ENCODE results near the gene GPRIN3. TPM values are rescaled to one million over a fixed set of nuclear protein-coding genes. Genes with fewer than 3 reads are reported as not detected.
A peak's percentile ranks its signal among the peaks of the same experiment; 100 is the strongest.
"Not testable (repeated sequence)": the region's sequence is repeated elsewhere in the genome, so short reads cannot be mapped to it uniquely, and the experiment has no call there.

Gene GPRIN3
- total RNA-seq, 1 donor from 2014 or later = 3.5 TPM

DNA sequence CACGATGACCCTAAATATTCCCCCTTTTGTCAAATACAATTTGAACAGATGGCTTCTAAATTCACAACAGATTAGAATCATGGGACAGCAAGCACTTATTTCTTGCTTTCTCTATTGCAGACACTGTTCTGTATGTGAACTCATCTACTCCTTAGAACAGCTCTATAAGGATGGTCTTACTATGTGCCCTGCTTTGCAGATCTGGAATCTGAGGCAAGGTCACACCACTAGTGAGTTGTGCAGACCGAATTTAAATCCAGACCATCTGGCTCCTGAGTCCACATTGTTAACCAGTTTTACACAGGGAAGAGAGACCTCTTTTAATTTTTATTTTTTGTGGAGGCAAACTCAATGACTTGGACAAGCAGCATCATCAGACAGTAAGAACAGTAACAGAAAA lies 50.2 kb downstream of the GPRIN3 start:
- no peak for DNase-seq (ENCODE audit: low read depth)

DNA sequence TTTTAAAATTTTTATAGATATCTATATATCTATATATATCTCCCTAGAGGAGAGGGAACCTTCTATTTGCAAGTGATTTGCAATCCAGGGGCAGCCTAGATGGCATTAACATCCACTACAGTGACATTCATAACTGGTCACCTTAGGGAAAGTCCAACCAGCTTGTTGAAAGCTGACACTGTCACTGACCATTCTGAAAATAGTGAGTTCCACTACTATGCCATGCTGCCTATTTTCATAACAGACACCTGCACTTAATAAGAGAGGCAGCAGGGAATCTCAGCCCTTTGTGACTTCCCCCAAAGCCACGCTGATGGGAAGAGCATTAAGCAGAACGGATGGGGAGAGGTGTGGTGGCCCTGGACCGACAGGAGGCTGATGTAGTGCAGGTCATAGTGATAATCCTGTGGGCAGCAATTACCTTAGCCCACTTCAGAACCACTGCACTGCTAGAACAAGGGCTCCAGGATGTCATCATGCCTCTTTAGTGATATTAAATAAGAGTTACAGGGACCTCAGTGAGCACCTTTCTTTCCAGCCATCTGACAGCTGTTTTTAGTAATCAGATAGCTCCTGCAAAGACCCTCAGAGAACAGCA lies 51.3 kb downstream of the GPRIN3 start:
- DNase-seq (ENCODE audit: low read depth) = no peak

DNA sequence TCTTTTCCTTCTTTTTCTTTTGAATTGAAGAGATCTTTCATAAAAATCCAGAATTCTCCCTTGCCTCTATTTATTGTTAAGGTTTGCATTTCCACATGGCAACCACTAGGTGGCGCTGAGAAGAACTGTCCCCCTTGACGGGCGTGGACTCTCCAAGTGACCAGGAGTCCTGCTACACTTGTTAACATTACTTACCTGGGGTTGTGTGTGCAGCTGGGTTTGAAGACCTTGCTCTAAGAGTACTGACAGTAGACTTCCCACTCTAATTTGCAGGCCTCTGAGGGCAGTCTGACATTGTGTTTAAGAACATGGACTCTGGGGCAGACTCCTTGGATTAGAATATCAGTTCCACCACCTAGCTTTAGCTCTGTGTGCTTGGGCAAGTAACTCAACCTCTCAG lies 52.8 kb downstream of the GPRIN3 start:
- peak; percentile 28 for DNase-seq (ENCODE audit: low read depth)

DNA sequence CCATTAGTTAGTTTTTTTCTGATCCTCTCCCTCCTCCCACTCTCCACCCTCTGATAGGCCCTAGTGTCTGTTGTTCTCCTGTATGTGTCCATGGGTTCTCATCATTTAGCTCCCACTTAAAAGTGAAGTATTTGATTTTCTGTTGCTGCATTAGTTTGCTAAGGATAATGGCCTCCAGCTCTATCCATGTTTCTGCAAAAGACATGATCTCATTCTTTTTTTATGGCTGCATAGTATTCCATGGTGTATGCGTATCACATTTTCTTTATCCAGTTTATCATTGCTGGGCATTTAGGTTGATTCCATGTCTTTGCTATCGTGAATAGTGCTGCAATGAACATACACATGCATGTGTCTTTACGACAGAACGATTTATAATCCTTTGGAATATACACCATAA lies 53.3 kb downstream of the GPRIN3 start:
- not testable (repeated sequence) for DNase-seq (ENCODE audit: low read depth)

DNA sequence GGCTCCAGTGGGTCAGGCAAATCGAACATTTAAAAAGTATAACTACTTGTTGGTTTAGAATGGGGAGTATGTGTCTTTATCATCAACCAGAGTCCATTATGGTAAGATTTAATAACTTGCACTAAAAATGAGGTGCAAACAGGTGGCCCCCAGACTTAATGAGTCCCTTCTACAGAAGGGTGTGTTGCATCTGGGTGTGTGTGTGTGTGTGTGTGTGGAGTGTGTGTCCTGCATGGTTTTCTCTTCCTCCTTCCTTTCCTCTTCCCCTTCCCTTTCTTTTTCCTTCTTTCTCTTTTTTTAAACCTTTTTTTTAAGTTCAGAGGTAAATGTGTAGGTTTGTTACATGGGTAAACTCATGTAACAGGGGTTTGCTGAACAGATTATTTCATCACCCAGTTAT lies 53.7 kb downstream of the GPRIN3 start:
- no peak for DNase-seq (ENCODE audit: low read depth)

DNA sequence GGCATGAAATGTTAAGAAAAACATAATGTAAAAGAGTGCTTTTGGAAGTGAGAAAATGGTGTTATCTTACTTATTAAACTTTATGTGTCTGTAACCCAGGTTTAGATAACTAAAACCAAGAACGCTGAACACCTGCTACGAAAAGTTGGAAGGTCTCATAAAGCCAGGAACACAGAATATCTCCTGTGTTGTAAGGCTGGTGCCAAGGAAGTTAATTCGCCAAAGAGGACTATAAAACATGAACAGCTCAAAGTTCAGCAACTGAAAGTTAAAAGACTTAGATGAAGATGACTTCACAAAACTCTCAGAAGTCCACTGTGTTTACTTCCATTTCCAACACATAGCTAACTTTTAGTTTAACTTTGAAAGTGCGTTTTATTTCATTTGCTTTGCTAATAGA lies 54.3 kb downstream of the GPRIN3 start:
- no peak for DNase-seq (ENCODE audit: low read depth)

DNA sequence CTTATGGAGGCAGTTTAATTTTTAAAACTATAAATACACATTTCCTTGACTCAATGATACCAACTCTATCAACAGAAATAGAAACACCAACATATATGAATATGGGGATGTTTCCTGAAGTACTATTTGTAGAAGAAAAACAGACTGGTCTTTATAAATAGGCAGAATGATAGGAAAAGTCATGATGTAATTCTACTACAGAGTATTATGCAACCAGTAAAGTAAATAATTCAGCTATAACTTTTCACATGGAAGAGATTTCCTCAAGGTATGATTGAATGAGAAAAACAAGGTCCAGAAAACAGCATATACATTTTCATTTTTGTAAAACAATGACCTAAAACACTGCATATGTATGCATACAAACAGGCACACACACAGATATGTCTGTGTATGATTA lies 56.2 kb downstream of the GPRIN3 start:
- peak; percentile 15 for DNase-seq (ENCODE audit: low read depth)

DNA sequence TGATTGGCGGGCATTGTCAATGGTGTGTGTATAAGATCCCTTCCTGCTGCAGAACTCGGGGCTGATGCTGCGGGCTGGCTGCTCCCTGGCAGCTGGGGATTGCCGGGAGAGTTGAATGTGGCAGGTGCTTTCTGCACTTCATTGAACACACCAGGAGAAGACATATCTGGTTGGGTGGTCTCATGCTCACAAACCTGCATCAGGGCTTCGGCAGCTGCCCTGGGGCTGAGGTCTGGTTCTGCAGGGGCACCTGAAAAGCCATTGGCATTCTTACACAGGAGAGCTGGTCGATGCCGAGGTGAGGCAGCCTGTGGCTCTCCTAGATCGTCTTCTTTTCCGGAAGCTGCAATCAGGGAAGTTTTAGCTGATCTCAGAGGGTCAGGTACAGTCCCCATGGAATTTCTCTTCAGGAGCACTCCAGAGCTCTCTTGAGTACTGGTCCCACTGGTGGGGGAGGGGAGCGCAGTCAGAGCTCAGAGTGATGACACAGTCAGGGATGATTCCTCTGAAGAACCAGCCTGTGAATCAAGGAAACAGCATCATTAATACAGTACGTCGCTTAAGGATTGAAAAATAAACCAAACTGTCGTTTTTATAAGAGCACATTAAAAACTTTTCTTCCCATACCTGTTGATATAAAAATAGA lies 57.8 kb downstream of the GPRIN3 start:
- no peak for DNase-seq (ENCODE audit: low read depth)

DNA sequence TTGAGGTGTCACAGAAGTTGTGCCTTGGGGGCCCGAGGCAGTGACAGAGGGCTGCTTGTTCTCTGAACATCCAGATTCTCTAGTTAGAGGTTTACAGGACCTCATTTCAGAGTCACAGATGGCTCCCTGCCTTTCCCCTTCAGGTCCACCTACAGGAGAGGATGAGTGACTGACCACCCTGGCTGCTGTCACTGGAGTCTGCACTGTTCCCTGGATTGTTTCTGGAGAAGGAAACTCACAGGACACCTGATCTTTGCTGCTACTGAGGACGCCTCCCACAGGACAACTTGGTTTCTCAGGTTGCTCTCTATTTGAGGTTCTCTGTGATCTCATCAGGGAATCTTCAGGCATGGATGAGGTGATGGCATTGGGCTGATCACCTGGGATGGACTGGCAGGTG lies 58.3 kb downstream of the GPRIN3 start:
- no peak for DNase-seq (ENCODE audit: low read depth)

DNA sequence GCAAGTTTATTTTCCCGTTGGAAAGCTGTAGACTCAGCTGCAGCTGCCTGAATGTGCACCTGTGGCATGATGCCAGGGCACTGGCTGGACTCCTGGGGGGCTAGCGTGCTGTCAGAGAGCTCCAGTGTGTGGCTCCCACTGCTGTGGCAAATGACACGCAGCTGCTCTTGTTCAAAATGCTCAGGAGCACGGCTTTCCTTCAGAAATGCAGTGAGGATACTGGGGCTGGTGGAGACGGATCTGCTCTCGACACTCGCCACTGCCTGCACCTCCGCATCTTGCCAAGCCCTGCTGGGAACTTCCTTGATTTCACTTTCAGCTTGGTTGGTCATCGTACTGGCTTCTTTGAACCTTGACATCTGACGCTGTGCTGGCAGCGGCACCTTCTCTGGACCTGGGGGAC lies 58.7 kb downstream of the GPRIN3 start:
- no peak for DNase-seq (ENCODE audit: low read depth)

DNA sequence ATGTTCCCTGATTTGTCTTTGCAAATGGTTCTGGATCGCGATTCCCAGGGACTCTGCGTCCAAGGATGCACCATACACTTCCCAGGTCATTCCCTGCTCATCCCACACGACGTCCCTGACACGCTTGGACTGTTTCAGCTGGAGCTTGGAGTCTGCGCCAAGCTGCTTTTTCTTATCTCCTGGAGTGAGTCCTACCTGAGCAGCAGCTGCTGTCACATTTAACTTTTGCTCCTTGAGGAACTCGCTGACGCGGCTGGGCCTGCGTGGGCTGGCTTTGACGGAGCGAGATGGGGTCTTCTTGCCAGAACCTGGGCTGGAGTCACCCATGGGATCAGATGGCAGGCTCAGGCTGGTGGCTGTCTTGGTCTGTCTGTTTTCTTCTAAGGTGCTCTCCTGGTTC lies 59.6 kb downstream of the GPRIN3 start:
- DNase-seq (ENCODE audit: low read depth) = no peak

DNA sequence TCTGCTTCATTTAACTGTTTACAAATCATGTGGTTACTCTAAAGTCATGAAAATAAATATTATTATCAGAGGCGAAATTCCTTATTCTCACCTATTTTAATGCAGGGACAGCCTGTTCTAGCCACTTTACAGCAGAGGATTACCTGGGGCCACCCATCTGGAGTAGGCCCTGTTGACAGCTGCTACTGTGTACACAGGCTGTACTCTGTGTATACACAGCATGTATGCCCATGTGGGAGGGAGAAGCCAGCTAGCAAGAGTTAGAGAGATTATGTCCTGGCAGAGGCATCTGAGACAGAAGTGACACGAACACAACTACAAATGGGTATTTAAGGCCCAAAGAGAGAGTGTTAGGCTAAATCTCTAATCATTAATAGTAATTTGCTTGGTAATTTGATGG lies 62.1 kb downstream of the GPRIN3 start:
- no peak for DNase-seq (ENCODE audit: low read depth)

DNA sequence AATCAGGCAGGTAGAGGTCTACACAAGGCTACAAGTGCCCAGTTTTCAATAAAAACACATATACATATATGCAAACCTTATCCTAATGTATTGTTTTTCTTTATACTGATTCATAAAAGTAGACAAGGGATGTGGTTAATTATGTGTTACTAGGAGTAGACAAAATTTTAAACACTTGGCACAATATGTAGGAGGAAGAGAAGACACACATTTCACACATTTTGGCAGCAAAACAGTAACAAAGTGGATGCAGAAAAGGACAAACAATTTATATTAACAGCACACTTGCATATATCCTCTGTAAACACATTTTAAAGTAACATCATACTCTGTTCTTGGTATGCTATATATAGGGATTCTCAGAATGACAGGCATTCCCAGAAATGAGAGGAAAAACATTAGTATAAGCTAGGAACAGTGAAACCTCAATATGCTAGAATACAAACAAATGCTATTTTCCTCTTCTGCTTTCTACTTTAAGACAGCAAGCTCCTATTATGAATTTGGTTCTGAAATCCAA lies 63.8 kb downstream of the GPRIN3 start:
- DNase-seq (ENCODE audit: low read depth) = no peak

DNA sequence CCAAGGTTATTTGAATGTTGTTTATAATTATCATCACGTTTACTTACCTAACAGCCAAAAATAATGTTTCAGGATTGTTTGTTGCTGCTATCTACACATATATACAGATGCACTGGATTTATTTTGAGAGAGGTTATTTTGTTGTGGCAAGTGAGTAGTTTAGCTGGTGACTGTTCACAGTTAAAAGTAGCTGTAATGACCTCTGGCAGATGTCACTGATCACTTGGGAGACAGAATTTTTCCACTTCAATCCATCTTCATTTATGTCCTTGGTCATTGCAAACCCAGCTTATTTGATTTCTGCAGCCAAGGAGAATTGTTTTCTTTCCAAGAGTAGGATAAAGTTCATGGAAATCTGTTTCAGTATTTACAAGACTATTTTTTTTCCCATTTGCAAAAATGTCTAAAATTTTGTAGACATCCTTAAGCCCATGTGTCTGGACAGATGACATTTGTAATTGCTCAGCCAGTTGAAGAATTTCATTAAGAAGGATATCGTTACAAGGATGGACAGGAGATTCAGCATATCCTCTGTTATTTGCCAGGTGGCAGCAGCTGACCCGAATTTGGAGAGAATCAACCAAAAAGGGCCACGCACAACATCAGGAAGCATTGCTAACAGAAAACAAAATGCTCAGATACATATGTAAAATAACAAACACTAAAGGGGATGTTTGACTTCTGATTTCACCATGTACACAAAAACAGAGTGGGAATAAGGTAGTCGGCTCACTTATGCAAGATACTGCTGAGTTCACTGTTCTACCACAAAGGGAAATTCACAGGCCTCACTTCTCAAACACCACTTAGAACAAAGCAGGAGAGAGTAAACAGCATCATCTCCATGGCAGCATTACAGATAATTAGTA lies 64.5 kb downstream of the GPRIN3 start:
- DNase-seq (ENCODE audit: low read depth) = peak; percentile 54

DNA sequence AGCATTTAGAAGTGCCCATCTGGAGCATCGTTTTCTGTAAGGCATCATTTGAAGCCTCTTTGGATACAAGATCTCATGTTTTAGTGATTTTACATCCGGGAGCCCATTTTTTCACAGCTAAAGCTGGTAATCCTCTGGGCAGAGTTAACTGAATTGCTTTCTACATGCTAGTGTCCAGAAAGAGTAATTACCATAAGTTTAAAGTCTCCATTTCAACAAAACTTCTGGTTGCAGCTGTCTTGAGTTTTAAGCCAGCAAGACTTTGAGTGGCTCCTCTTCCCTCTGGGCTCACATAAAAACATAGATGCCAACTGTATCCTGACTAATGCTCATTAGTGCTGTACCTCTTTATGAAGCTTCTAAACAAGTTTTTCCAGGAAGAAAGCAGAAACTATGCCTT lies 65.4 kb downstream of the GPRIN3 start:
- no peak for DNase-seq (ENCODE audit: low read depth)

DNA sequence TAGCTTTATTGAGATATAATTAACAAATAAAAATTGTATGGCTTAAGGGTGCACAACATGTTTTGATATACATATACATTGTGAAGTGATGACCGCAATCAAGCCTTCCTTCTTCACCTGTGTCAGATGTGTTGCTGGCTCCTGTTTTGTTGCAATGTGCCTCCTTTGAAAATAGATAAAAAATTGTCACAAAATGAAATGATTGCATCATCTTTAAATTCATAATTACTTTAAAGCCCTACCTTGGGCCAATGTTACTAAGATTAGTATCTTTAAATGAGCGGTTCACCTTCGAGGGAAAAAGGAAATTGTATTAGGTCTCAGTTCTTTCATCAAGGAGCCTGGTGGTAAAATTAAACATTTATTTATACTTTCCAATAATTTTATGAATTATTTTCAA lies 77.3 kb downstream of the GPRIN3 start:
- DNase-seq (ENCODE audit: low read depth) = no peak

DNA sequence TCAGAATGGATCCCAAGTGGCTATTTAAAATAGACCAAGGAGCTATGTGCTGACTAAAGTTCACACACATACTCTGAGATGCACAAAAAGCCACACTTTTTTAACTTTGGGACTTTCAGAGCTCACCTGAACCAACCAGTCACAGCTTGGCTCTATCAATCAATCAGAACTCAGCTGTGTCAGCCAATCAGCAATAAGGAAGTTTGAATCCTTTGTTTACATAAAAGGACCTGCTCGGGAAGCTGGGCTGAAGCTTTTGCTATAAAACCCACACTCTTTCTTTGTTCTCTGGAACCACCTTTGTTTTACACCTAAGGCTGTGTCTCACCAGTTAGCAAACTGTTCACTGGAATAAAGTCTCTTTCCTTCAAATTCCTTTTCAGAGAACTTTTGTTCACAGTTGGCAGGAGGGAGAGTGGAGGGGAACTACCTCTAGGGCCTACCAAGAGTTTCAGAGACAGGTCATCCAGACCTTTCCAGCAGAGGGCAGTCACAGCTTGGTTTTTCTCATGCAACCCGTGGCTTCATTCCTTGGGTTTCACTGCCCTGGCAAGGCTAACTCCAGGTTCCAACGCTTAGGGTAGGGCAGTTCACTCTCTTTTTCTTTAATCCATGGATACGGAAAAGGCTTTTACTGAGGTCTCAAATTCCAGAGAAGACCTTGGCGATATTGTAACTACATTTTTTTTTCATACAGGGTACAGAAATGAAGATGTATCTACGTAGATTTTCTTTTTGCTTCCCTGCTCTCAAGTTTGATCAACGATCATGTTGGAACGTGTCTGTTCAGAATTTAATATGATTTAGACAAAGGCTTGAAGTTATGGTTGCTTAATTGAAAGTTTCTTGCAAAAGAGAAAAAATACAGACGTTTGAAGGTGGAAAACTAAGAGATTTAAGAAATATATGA lies 80.7 kb downstream of the GPRIN3 start:
- peak; percentile 84 for DNase-seq (ENCODE audit: low read depth)

DNA sequence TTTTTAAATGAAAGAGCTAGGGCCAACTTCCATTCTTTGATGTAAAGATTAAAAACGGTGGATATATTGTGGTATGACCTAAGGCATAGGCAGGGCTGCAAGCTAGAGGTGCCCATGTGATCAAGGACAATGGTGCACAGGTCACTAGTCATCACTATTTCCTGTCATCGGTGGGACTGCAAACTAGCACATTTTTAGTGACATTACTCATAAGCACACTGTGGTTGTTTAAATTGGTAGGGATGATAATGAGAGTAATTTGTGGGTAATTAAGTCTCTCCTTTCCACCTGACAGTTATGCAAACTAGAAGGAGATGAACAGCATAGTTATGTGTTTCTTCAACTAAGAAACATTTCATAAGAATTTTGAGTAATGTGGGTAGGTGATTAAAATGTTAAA lies 85.4 kb downstream of the GPRIN3 start:
- peak; percentile 30 for DNase-seq (ENCODE audit: low read depth)

DNA sequence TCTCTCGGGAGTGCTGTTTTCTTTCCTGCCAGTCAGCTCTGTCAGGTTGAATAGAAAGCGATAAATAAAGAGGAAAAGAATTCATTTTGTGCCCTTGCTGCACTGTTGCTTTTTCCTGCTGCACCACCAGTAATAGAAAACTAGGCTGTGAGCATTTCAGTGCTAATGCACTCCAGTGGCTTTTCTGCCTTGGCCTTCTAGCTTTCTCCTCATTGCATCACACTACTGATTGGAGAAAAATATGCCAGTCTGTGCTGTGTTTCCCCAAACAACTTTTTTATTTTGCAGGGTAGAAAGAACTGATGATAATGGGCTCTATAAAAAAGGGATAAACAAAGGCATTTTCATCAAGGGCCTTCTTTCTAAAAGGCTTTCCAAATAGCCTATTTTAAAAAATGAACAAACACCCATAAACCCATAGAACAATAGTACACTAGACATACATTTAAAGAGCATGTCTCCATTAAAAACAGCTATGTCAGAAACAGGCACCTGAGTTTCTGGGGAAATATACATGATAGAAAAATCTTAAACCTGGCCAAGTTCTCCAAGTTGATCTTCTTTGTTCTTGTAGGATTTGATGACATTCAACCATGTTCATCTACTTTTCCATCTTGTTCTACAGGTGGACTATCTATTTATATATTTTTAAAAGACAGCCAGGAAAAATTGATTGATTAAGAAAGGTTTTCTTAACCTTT lies 86.3 kb downstream of the GPRIN3 start:
- peak; percentile 25 for DNase-seq (ENCODE audit: low read depth)

DNA sequence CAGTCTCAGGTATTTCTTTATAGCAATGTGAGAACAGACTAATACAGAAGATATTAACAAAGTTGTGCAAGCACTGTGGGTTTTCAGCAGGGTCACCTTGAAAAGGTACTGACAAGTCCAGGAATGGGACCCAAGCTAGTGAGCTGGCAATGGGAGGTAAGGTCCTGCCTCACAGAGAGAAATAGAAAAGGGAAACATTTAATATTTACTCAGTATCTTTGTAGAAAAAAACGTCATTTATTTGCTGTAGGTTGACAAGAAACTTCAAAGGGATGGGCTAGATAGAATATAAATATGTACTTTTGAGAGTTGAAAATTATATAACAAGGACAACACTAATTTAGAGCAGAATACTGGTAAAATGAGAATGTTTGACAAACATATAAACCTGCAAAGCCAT lies 89.0 kb downstream of the GPRIN3 start:
- DNase-seq (ENCODE audit: low read depth) = no peak

DNA sequence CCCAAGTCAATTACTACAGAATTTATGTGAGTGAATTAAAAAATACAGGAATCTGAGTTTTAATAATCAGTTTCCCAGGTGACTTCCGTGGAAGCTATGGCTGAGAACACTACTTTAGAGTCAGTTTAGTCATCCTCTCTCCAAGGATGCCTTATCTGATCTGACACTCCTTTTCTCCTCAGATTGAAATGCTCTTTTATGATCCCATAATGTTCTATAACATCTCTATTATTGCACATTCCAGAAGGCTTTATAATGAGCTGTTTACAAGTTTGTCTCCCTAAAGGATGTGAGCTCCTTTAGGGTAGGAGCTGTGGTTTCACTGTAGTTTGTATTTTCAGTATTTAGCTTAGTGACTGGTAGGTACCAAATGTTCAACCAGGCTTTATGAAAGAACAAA lies 90.0 kb downstream of the GPRIN3 start:
- no peak for DNase-seq (ENCODE audit: low read depth)

All from renal cortical epithelial cell (primary cell).